ENCODE data around the gene DRAM1.

GRCh38 chr12:101927036-101927435 is 49.7 kb downstream of the DRAM1 start:
- no peak for TF ChIP-seq CTCF (optimal IDR thresholded peaks at IDR 0.05 in 1 of 3, IDR thresholded peaks at IDR 0.05 in 1 of 3, conservative IDR thresholded peaks at IDR 0.05 in 1 of 3; ENCODE audit: extremely low read depth in 1 of 3, insufficient read depth in 2 of 3, low read length in 3 of 3)
- TF ChIP-seq EZH2 (IDR thresholded peaks at IDR 0.05; ENCODE audit: low read length): no peak

Data from keratinocyte (primary cell).